IMR-90 (cell line): ENCODE data around the gene ZNF302.

Experiments used
- BHLHE40 ChIP-seq: fragments of 150-350 bp; IDR thresholded peaks from 2 replicates; pipeline ENCODE4 v1.6.1; 2016; ENCODE audit warnings: mild to moderate bottlenecking, low read depth, low read length
- CHD1 ChIP-seq: IDR thresholded peaks from 2 replicates; pipeline ENCODE4 v1.6.1; 2012; ENCODE audit warnings: low read depth, low read length, improper control_type of control experiment
- FOS ChIP-seq: fragments of 150-350 bp; IDR thresholded peaks from 2 replicates; pipeline ENCODE4 v1.6.1; 2016; ENCODE audit warnings: low read depth, low read length
- MAZ ChIP-seq: IDR thresholded peaks from 2 replicates; pipeline ENCODE4 v1.6.1; 2012; ENCODE audit warnings: low read depth, mild to moderate bottlenecking, low read length, improper control_type of control experiment, moderate library complexity, borderline replicate concordance
- NFE2L2 ChIP-seq: fragments of 150-350 bp; IDR thresholded peaks from 2 replicates; pipeline ENCODE4 v1.6.1; 2016; ENCODE audit warnings: low read depth, mild to moderate bottlenecking, low read length
- POLR2A ChIP-seq: IDR thresholded peaks from 2 replicates; pipeline ENCODE4 v1.6.1; 2012; ENCODE audit warnings: mild to moderate bottlenecking, low read depth, low read length
- RAD21 ChIP-seq: IDR thresholded peaks from 2 replicates; pipeline ENCODE4 v1.6.1; 2012; ENCODE audit warnings: low read length, improper control_type of control experiment
- TF ChIP-seq, protein P1 (sequence below): conservative IDR thresholded peaks from 2 replicates; pipeline ENCODE4 v1.5.1; 2012; ENCODE audit warnings: mild to moderate bottlenecking, low read depth, low read length, improper control_type of control experiment
- TF ChIP-seq, protein P2 (sequence below): fragments of 150-350 bp; IDR thresholded peaks from 2 replicates; pipeline ENCODE4 v1.6.1; 2016; ENCODE audit warnings: low read depth, mild to moderate bottlenecking, low read length, moderate library complexity, borderline replicate concordance

DNA sequence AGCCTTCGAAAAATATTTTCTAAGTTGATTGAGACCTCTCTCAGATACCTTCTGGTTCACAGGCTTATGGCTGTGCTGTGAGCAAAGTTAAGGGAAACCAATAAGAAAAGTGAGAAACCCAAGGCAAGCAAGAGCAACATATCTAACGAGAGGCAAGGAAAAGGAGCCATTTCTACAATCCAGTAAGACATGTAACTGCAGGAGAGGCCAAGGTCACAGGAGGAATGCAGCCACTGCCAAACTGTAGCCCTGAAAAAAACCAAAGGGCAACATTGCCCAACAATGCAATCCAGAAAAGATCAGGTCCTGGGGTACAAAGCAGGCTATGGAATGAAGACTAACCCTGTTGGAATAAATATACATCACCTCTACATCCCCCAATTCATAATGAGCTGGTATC is 21.8 kb upstream of the ZNF302 start:
- TF ChIP-seq CHD1, result no peak
- TF ChIP-seq, protein P1, sequence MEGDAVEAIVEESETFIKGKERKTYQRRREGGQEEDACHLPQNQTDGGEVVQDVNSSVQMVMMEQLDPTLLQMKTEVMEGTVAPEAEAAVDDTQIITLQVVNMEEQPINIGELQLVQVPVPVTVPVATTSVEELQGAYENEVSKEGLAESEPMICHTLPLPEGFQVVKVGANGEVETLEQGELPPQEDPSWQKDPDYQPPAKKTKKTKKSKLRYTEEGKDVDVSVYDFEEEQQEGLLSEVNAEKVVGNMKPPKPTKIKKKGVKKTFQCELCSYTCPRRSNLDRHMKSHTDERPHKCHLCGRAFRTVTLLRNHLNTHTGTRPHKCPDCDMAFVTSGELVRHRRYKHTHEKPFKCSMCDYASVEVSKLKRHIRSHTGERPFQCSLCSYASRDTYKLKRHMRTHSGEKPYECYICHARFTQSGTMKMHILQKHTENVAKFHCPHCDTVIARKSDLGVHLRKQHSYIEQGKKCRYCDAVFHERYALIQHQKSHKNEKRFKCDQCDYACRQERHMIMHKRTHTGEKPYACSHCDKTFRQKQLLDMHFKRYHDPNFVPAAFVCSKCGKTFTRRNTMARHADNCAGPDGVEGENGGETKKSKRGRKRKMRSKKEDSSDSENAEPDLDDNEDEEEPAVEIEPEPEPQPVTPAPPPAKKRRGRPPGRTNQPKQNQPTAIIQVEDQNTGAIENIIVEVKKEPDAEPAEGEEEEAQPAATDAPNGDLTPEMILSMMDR, result no peak
- TF ChIP-seq BHLHE40, result no peak
- TF ChIP-seq POLR2A, result no peak
- TF ChIP-seq RAD21, result no peak
- TF ChIP-seq NFE2L2, result no peak
- TF ChIP-seq, protein P2, sequence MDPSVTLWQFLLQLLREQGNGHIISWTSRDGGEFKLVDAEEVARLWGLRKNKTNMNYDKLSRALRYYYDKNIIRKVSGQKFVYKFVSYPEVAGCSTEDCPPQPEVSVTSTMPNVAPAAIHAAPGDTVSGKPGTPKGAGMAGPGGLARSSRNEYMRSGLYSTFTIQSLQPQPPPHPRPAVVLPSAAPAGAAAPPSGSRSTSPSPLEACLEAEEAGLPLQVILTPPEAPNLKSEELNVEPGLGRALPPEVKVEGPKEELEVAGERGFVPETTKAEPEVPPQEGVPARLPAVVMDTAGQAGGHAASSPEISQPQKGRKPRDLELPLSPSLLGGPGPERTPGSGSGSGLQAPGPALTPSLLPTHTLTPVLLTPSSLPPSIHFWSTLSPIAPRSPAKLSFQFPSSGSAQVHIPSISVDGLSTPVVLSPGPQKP, result no peak
- no peak for TF ChIP-seq FOS
- TF ChIP-seq MAZ, result no peak
